Transverse colon (tissue), 3 donors: ENCODE results near the gene MSANTD3.

Experiments used
- POLR2A ChIP-seq: fragments of 450-650 bp; IDR thresholded peaks from one replicate; pipeline ENCODE4 v1.6.1; 2016; ENCODE audit warnings: antibody characterized with exemption, mild to moderate bottlenecking, moderate library complexity
- TF ChIP-seq, protein P1 (sequence below), 5 experiments: fragments of 200-600 bp in 3 of 5; fragments of 450-650 bp in 2 of 5; sonication (generic) in 3 of 5; IDR thresholded peaks; 1 replicate in 2 of 5; 2 replicates in 3 of 5; pipeline ENCODE4 v1.5.1; 2016 to 2017; ENCODE audit warnings: antibody characterized with exemption in 5 of 5, inconsistent platforms in 3 of 5, mild to moderate bottlenecking in 2 of 5, moderate library complexity in 1 of 5

DNA sequence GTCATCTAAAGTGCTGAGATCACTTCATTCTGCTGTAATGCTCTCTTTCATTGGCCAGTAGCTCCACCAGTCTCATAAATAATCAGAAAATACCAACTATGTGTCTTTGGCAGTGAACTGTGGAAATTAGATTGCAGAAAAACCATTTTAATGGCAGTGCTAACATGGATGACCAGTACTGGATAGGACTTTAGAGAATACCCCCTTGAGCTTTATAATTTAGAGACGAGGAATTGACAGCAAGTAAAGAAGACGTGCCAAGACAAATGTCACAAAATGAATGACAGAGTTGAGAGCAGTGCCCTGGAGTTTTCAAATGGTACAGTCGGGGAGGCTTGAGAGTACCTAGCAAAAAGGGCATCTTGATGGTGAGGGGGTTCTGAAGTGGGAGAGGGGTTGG is 5.8 kb downstream of the MSANTD3 start:
- TF ChIP-seq POLR2A, result no peak
- TF ChIP-seq, protein P1, sequence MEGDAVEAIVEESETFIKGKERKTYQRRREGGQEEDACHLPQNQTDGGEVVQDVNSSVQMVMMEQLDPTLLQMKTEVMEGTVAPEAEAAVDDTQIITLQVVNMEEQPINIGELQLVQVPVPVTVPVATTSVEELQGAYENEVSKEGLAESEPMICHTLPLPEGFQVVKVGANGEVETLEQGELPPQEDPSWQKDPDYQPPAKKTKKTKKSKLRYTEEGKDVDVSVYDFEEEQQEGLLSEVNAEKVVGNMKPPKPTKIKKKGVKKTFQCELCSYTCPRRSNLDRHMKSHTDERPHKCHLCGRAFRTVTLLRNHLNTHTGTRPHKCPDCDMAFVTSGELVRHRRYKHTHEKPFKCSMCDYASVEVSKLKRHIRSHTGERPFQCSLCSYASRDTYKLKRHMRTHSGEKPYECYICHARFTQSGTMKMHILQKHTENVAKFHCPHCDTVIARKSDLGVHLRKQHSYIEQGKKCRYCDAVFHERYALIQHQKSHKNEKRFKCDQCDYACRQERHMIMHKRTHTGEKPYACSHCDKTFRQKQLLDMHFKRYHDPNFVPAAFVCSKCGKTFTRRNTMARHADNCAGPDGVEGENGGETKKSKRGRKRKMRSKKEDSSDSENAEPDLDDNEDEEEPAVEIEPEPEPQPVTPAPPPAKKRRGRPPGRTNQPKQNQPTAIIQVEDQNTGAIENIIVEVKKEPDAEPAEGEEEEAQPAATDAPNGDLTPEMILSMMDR (IDR thresholded peaks at IDR 0.05), result no peak
